Stimulated activated naive CD8-positive, alpha-beta T cell treated with anti-CD3 and anti-CD28 coated beads, Interleukin-15, Interleukin-2, amounts not matched to agents 100 U/mL and 50 U/mL, for 24 hours (primary cell): ENCODE results near the gene BPGM.
"Not testable (repeated sequence)": the region's sequence is repeated elsewhere in the genome, so short reads cannot be mapped to it uniquely, and the experiment has no call there.

Source experiments
- ATAC-seq: fragments of 150-1000 bp; cut with Tn5 transposase; one replicate; pipeline ENCODE4 v1.10.0; 2021
- DNase-seq: peaks from one replicate; pipeline ENCODE4 v3.0.0; 2021

The BPGM gene

DNA sequence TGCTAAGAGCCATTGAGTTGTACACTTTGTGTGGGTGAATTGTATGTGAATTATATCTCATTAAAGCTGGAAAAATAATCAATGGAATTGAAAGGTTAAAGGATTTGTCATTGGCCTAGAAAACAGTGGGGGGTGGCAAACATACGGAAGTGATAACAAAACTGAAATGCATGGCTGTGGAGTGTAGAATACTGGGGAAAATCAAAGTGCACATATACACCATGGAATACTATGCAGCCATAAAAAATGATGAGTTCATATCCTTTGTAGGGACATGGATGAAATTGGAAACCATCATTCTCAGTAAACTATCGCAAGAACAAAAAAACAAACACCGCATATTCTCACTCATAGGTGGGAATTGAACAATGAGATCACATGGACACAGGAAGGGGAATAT lies 18.4 kb downstream of the BPGM start:
- not testable (repeated sequence) for ATAC-seq, DNase-seq

DNA sequence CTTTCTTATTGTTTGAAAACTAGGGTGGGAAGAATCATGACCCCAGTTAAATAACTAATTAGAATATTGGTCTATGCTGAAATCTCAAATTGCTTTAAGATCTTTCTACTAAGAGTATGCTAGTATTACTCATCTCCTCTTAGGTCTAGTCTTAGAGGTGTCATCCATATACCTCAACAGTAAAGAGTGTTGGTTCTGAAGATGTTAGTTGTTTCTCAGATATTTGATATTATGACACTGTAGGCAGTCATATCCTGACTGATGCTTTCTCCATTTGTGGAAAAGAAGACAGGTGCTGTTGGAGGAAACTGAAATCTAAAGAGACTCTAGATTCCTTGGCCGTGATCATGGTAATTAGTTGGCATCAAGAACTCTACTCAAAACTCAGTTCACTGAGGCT lies 21.2 kb downstream of the BPGM start:
- DNase-seq (no peak), ATAC-seq (peak; percentile 79)

DNA sequence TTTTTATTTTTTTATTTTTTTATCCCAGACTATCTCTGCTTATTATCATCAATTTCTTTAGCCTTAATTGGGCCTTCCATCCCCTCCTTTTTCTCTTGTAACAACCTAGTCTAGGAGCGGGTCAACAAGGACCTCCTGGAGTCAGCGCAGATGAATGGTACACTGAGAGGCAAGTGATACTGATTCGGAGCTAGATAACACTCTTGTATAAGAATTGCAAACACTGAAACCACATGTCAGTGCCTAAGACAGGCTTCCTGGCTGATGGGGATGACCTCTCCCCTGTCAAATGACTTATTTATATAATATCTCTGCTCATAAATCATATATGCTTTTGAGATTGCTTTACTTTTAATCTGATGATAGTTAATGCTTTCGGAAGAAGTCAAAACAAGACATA lies 22.7 kb downstream of the BPGM start:
- DNase-seq, result no peak
- peak; percentile 42 for ATAC-seq

DNA sequence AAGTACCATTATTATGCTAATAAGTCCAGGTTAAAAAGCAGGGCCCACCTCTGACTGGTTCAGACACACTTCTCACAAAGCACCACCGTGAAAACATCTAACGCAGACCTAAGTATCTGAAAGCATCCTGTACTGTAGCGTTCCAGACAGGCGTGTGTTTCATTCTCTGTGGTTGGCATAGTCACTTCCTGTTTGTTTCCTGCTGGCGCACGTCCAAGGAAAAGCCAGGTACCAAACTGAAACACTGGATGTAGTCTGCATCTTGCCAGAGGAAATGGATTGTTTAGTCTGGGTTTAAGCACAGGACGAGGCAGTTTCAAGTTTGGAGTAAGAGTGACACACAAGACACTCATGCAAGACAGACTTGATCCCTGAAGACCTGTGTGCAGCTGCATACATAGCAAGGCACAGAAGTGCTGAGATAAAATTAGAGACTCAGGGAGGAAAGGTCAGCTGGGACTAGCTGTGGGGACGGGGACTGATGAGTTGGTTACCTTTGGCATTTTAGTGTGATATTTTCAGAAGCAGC lies 23.3 kb downstream of the BPGM start:
- DNase-seq (peak; percentile 68), ATAC-seq (peak; percentile 79)

DNA sequence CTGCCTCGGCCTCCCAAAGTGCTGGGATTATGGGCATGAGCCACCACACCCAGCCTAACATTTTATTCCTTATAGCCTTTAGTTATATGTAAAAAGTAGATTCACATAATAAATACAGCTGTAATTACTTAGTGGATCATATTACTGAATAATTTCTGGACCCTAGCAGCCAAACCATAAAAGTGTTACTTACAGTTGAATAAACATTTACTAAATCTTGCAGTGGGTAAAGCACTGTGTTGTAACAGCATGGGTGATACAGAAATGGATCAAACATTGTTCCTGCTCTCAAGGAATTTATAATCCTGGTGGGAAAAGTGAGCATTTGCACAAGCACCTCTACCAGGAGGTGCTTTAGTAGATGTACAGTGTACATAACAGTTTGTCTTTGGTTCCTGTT lies 25.0 kb downstream of the BPGM start:
- ATAC-seq (no peak), DNase-seq (no peak)

DNA sequence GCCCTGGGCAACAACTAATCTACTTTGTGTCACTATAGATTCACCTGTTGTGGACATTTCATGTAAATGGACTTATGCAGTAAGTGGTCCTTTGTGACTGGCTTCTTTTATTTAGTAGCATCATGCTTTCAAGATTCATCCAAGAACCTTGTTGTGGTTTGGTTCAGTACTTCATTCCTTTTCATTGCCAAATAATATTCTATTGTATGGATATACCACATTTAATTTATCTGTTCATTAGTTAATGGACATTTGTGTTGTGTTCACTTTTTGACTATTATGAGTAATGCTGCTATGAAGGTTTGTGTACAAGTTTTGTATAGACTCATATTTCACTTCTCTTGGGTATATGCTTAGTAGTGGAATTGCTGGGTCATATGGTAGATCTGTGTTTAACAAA lies 27.8 kb downstream of the BPGM start:
- ATAC-seq, result no peak
- no peak for DNase-seq

DNA sequence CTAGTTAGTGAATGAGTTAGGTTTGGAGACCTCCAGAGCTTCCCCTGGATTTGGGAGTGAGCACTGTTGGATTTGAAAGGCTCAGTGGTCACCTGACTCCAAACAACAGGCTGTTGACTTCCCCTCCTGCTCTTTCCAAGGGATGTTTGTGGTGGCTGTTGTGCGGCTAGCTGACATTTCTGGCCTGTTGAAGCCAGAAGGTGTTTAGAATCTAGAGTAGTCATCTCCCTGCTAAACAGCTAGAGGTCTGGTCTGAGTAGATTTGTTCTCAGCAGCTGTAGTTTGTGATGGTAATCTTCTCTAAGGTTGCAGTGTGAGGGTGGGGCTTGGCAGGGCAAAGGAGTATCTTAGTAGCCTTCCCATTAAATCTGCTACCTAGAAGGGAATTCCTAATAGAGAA lies 30.1 kb downstream of the BPGM start:
- DNase-seq (no peak), ATAC-seq (no peak)

DNA sequence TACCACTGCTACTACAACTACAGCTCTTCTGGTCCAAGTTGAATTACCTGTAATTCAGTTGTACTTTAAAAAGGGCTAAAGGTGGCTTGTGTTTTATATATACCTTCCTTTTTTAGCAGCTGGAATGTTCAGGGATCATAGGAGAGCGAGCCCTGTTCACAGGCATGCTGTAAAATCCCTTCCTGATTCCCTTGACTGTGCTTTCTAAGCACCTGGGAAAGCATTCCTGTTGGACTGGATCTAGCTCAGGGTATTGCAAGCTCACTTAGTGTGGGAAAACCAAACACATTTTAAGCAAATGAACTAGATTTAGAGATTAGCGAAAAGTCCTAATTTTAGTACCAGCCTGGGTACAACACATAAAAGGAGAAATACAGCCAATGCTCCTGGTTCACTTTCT lies 31.5 kb downstream of the BPGM start:
- DNase-seq (no peak), ATAC-seq (no peak)

DNA sequence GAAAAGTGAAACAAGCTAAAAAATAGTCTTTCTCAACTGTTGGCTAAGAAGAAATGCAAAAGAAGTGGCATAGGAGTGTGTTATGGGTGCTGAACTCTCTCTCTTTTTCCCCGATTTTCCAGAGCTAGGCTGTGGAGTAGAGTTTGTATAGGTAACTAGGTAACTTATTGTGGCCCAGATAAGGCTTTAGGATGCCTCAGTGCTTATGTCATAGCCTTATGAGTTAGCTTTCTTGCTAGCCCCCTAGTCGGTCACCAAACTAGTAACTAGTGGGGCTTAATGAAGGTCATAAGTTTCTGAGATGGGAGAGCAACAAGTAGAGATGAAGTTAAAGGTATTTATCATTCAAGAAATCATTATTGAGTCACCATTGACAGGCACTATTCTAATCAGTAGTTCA lies 32.4 kb downstream of the BPGM start:
- no peak for DNase-seq
- no peak for ATAC-seq

DNA sequence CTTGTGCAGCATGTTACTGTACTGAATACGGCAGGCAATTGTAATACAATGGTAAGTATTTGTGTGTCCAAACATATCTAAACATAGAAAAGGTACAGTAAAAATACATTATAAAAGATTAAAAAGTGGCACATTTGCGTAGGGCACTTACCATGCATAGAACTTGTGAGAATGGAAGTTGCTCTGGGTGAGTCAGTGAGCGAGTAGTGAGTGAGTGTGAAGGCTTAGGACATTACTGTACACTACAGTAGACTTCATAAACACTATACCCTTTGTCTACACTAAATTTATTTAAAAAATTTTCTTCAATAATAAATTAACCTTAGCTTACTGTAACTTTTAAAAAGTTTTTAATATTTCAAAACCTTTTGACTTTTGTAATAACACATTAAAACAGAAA lies 37.5 kb downstream of the BPGM start:
- no peak for ATAC-seq
- DNase-seq, result no peak

DNA sequence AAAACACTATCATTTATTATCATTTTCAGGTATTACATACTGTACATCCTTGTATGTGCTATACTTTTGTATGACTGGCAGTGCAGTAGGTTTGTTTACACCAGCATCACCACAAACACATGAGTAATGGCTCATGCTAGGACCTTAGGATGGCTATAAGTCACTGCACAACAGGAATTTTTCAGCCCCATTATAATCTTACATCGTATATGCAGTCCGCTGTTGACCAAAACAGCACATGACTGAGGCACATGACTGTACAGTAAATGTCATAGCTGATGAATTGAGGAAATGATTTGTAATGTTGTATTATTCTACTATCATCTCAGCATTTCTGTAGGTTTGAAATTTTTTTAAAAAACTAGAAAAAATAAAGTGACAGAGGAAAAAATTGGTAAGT lies 38.6 kb downstream of the BPGM start:
- DNase-seq (no peak), ATAC-seq (no peak)

DNA sequence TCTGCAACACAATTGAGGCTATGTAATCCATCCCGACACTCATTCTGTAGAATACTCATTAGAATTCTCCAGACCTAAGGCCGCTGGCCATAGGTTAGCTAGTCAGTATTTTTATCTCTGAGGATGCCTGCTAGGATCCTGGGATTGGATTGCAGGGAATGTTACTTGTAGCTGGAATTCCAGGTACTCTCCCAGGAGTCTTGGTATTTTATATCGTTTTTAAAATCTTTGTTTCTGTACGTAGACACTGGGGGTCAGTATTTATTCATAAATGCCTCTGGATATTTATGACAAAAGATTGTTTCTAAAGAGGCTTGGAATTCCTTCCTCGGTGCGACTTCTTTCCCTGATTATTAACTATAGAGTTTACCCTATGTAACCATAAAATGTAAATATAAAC lies 40.1 kb downstream of the BPGM start:
- DNase-seq (no peak), ATAC-seq (no peak)

DNA sequence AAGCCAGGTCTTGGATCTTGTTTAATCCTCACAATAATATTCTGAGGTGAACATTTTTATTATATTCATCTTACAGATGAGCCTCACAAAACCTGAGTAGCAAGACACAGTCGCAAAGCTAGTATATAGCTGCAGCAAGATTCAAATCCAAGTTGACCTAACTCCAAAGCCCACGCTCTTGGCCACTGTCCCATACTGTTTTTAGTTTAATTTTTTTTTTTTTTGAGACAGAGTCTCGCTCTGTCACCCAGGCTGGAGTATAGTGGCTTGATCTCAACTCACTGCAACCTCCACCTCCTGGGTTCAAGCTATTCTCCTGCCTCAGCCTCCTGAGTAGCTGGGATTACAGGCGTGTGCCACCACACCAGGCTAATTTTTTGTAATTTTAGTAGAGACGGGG lies 42.9 kb downstream of the BPGM start:
- not testable (repeated sequence) for DNase-seq, ATAC-seq

DNA sequence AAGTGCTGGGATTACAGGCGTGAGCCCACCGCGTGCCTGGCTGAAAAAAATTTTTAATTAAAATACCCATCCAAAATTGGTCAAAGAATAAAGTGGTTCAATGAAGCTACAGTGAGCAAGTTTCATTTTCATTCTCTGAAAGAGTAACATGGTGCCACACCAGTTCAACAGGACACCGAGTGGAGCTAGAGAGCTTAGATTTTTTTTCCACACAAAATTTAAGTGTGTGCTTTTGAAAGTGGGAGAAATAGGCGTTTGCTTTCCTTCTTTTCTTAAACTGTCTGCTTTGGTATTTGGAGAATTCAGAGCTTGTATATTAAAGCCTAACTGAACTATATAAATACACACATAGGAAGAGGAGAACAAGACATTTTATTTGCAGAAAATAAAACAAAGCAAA lies 43.4 kb downstream of the BPGM start:
- no peak for DNase-seq
- no peak for ATAC-seq

DNA sequence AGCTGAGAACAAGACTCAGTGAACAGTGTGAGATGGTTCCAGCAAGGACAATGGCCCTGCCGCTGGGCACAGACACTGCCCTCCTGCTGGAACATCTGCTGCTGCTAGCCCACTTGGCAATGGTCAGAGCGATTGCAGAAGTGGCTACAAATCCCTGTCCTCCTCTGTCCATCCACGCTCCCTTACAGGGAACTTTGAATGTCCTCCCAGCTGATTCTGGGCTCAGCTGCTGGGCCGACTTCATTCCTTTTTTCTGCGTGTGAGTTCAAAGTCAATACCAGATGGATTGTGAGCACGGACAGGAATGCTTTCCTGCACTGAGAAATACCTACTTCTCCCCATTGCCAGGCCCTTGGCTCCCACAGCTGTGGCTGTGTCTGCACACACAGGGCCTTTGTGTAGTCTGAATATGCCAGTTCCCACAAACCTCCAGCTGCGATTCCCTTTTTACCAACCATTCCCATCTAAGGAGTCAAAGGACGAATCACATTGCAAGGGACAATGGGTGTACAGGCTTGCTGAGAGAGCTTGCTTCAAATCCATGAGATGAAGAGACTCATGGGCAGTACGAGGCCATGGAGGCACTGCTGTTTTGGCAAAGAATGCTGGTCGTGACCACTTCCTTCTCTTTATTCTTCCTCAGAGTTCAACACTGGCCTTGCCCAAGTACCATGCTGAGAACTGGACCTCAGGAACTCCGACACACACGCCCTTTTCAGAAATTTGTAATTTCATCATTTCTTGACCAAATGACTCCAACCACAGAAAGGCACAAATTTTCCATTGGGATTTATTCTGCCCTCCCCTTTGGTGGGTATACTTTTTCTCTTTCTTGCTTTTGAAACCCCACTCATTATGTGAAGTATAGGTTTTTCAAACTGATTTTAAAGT lies 44.2 kb downstream of the BPGM start:
- no peak for ATAC-seq
- no peak for DNase-seq

DNA sequence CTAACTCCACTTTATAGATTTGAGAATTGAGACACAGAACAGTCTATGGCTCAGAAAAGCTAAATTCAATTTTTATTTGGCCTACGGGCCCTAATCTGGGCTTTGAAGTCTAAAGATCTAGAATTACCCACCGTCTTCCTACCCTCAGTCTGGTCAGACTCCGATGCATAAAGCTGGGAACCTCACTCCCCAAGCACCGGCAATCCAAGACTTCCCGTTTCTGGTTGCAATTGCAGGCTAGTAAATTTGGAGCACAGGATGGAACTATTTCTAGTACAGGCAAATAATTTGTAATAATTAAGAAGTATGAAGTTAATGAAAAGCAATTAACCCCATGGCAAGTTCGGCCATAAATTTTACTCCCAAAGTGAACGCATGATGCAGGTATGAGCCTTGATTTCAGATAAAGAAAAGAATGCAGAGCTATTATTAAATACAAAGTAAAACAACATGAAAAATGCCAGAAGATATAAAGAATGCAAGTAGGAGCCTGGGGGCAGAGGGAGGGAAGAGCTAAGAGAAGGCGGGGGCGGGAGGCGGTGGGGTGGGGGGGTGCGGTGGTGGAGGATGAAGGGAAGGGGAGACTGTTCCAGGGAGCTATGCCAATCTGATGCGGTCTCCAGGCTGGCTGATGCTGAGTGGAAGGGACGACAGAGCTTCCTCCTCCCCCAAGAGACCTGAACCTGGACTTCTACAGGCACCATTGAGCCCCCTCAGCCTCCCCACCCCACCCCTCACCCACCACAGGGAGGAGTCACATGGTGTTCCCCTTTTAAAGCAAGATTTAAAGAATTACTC lies 45.1 kb downstream of the BPGM start:
- DNase-seq (no peak), ATAC-seq (no peak)

DNA sequence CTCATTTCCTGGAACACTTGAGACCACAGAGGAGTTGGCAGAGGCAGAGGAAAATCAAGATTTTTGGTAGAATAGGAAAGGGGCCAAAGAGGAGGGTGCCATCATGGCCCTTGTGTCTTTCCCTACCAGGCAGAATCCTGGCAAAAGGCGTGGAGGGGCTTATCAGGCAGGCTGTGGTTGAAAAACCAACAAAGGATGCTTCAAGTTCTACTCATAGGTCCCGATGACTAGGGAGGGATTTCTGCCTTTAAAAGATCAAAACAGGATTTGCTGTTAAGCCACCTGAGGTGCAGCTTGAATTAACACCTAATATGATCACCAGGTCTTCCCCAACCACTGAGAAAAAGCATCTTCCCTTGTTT lies 45.7 kb downstream of the BPGM start:
- ATAC-seq (no peak), DNase-seq (no peak)

DNA sequence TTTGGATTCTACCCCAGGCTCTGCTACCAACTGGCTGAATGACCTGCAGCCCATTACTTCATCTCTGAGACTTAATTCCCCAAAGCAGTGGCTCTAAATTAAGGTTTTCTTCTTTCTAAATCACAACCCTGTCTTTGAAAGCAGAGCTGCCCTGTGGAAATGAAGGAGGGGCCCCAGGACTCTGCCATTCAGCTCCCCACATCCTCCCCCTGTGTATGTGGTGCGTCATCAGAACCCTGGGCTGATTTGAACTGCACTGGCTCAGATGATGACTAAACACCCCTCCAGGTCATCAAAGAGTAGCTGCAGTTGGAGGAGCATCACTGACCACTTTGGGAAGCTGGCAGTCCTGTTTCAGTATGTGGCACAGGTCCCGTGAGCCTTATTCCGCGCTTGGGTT lies 46.6 kb downstream of the BPGM start:
- DNase-seq, result peak; percentile 37
- peak; percentile 93 for ATAC-seq

DNA sequence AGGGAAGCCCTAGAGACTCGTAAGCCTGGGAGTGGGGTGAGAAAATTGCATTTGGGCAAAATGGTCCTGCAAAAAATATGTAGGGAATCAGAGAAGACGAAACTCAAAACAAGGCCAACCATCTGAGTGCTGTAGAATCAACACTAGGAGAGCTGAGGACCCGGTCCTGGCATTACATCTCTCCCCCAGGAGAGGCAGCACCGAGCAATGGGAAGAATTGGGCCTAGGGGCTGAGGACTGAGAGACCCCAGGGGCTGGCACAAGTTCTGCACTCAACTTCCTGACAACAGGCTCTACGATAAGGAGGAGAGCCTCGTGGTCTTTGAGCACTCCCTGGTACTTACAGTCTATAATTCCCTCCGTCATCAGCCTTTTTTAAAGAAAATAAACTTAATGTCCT lies 47.6 kb downstream of the BPGM start:
- DNase-seq (no peak), ATAC-seq (no peak)

DNA sequence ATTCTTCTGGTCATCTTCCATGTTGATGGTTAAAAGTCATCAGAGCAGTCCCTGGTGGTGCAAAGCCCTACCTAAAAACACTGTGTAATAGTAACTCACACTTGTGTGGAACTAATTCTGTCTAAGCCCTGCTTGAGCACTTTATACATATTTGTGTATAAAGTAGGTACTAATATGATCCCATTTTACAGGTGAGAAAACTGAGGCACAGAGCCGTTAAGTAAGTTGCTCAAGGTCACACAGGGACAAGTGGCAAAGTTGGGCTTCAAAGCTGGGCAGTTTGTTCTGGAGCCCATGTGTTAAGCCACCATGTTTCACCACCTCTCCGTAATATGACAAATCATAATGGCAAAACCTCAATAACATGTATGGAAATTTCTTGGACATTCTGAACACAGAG lies 48.1 kb downstream of the BPGM start:
- DNase-seq (no peak), ATAC-seq (no peak)

DNA sequence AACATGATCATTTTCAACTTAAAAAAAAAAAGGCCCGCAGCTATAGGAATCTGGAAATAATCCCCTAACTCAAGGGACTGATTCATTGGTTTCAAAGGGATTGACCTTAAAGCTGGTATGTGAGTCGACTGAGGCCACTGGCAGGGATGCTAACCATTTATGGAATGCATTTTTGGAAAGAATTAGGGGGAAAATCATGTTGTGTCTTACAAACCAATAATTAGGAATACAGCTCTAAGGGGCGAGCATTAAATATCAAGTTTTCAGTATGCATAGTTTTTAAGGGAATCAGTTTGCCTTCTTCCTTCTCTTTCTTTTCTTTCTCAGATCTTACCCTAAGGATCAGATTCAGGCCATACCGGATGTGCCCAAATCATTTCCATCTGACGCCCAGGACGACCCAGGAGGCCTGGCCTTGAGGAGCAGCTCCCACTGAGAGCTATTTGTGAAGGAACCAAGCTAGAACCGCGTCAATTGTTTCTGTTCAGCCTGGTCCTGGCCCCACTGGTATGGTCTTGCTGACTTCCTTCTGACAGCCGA lies 48.7 kb downstream of the BPGM start:
- DNase-seq, result no peak
- ATAC-seq, result no peak

DNA sequence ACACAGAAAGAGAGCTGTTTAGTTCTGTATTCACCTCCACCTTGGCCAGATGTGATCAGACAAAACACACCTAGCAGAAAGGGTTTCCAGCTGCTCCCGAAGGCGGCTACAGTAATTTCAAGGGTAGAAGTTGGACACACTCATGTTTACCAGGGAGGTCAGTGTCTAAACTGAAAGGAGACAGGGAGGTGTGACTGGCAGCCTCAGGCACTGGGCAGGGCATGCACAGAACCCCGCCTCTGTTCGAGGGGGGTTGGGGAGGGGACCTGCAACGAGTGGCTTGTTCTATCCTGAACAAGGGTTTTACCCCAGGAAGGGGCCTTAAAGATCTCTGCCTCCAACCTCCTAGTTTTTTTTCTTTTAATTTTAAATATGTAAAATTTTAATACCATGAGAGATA lies 49.6 kb downstream of the BPGM start:
- DNase-seq, result no peak
- ATAC-seq, result no peak

DNA sequence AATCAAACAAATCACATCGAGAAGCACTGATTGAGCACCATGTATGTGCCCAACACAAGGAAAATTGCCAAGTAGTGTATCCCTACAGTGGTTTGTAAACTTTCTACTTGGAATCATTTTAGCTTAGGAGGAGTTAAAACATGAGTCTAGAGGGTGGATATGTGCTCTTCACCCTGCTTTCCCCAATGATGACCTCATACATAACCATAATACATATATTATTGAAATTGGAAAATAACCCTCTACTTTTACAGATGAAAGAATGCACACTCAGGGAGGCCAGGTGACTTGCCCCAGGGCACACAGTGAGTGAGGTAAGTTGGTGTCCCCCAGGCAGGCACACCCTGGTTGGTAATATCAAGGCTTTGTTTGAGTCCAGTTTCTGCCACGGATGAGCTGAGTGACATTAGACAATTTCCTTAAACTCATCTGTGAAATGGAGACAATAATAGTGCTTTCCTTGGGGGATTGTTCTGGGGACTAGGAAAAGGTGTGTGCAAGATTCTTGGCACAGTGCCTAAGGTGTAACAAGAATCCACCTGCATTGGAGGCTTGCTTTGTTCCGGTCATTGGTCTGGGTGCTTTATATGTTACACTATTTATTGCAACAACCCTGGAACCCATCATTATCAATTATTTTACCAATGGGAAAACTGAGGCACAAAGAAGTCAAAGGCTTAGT lies 50.7 kb downstream of the BPGM start:
- DNase-seq (no peak), ATAC-seq (no peak)
